ENCODE measurements around the gene MGAT4B. TPM values are rescaled to one million over a fixed set of nuclear protein-coding genes. Genes with fewer than 3 reads are reported as not detected.

The MGAT4B gene
- total and polyA plus RNA-seq, 7 donors, result 27.8 to 241 (median 56.8) TPM

GRCh38 chr5:179758955-179759354 lies 47.7 kb downstream of the MGAT4B start:
- Histone ChIP-seq H3K27ac (no peak overlapping the region), H3K36me3 (no peaks in the 10 kb centered on the region), H3K4me1 (peaks cover 0 to 74% (median 64%) of the 10 kb centered on the region in 4 donors), H3K9me3 (no peaks in the 10 kb centered on the region), H3K27me3 (no peaks in the 10 kb centered on the region), H3K4me3 (no peak overlapping the region)
- WGBS, 2 donors, result 88% methylated on average over 8 of the region's 8 CpGs
- DNase-seq, result no peak
- TF ChIP-seq, protein P1, sequence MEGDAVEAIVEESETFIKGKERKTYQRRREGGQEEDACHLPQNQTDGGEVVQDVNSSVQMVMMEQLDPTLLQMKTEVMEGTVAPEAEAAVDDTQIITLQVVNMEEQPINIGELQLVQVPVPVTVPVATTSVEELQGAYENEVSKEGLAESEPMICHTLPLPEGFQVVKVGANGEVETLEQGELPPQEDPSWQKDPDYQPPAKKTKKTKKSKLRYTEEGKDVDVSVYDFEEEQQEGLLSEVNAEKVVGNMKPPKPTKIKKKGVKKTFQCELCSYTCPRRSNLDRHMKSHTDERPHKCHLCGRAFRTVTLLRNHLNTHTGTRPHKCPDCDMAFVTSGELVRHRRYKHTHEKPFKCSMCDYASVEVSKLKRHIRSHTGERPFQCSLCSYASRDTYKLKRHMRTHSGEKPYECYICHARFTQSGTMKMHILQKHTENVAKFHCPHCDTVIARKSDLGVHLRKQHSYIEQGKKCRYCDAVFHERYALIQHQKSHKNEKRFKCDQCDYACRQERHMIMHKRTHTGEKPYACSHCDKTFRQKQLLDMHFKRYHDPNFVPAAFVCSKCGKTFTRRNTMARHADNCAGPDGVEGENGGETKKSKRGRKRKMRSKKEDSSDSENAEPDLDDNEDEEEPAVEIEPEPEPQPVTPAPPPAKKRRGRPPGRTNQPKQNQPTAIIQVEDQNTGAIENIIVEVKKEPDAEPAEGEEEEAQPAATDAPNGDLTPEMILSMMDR (IDR thresholded peaks at IDR 0.05), result no peak
- no peak for TF ChIP-seq POLR2AphosphoS5 (IDR thresholded peaks at IDR 0.05)
- TF ChIP-seq POLR2A (IDR thresholded peaks at IDR 0.05), result no peak
- TF ChIP-seq EP300 (IDR thresholded peaks at IDR 0.05), result no peak
- intact Hi-C loops (cut with DNase I), result no loop called here

GRCh38 chr5:179755022-179755421 lies 51.6 kb downstream of the MGAT4B start:
- WGBS, 2 donors, result 7 to 43% methylated on average over 2 of the region's 2 CpGs
- Histone ChIP-seq H3K27ac (peak overlapping the region in 1 of 4 donors; percentile 7), H3K9me3 (no peaks in the 10 kb centered on the region), H3K27me3 (no peaks in the 10 kb centered on the region), H3K4me3 (no peak overlapping the region), H3K36me3 (peaks cover 0 to under 1% (median 0%) of the 10 kb centered on the region in 4 donors), H3K4me1 (peaks cover 0 to 54% (median 40%) of the 10 kb centered on the region in 4 donors)
- no peak for TF ChIP-seq EP300 (IDR thresholded peaks at IDR 0.05)
- TF ChIP-seq POLR2A (IDR thresholded peaks at IDR 0.05), result no peak
- TF ChIP-seq POLR2AphosphoS5 (IDR thresholded peaks at IDR 0.05), result no peak
- TF ChIP-seq, protein P1 (IDR thresholded peaks at IDR 0.05), result no peak
- intact Hi-C loops (cut with DNase I), result no loop called here
- DNase-seq, result no peak

DNA sequence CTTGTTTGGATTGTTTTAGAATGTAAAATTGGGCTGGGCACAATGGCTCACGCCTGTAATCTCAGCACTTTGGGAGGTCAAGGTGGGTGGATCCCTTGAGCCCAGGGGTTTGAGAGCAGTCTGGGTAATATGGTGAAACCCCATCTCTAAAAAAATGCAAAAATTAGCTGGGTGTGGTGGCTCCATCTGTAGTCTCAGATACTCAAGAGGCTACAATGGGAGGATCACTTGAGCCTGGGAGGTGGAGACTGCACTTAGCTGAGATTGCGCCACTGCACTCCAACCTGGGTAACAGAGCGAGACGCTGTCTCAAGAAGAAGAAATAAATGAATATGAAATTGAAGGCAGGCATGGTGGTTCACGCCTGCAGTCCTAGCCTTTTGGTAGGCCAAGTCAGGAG lies 52.7 kb downstream of the MGAT4B start:
- H3K4me3 ChIP-seq, result no peak overlapping the region
- TF ChIP-seq EP300 (IDR thresholded peaks at IDR 0.05) (no peak), POLR2AphosphoS5 (IDR thresholded peaks at IDR 0.05) (no peak), POLR2A (IDR thresholded peaks at IDR 0.05) (no peak)
- TF ChIP-seq, protein P1 (IDR thresholded peaks at IDR 0.05), result no peak
- intact Hi-C loops (cut with DNase I), result no loop called here
- H3K27me3 ChIP-seq, result no peaks in the 10 kb centered on the region
- 86 to 92% methylated on average over 5 of the region's 5 CpGs for WGBS, 2 donors
- peaks cover 0 to 49% (median 36%) of the 10 kb centered on the region in 4 donors for H3K4me1 ChIP-seq
- H3K27ac ChIP-seq, result no peak overlapping the region
- H3K36me3 ChIP-seq, result peaks cover 0 to 7% (median 0%) of the 10 kb centered on the region in 4 donors
- no peaks in the 10 kb centered on the region for H3K9me3 ChIP-seq
- no peak for DNase-seq

- H3K9me3 ChIP-seq, result no peaks in the 10 kb centered on the region
- H3K4me3 ChIP-seq, result no peak overlapping the region
- peaks cover 0 to 43% (median 31%) of the 10 kb centered on the region in 4 donors for H3K4me1 ChIP-seq
- no peak overlapping the region for H3K27ac ChIP-seq
- intact Hi-C loops (cut with DNase I), result no loop called here
- H3K27me3 ChIP-seq, result no peaks in the 10 kb centered on the region
- H3K36me3 ChIP-seq, result peaks cover 0 to 7% (median 0%) of the 10 kb centered on the region in 4 donors
- TF ChIP-seq, protein P1 (IDR thresholded peaks at IDR 0.05), result no peak
- TF ChIP-seq POLR2AphosphoS5 (IDR thresholded peaks at IDR 0.05) (no peak), POLR2A (IDR thresholded peaks at IDR 0.05) (no peak), EP300 (IDR thresholded peaks at IDR 0.05) (no peak)
- WGBS, 2 donors, result 90 to 91% methylated on average over 8 of the region's 8 CpGs
- no peak for DNase-seq
These were observed 56.7 kb downstream of the MGAT4B start for GRCh38 chr5:179749857-179750508.

Measured in sigmoid colon (tissue), 7 donors.